Mononuclear cell (primary cell): ENCODE measurements around the gene EPHA10. TPM values are rescaled to one million over a fixed set of nuclear protein-coding genes. Genes with fewer than 3 reads are reported as not detected.
A peak's percentile ranks its signal among the peaks of the same experiment; 100 is the strongest.
"Not testable (repeated sequence)": the region's sequence is repeated elsewhere in the genome, so short reads cannot be mapped to it uniquely, and the experiment has no call there.

Experiments used
- H3K27me3 ChIP-seq: 2 replicates; pipeline ENCODE4 v1.6.0; 2011; ENCODE audit warnings: low read length, control low read depth; ENCODE audit not compliant: insufficient read depth
- H3K4me1 ChIP-seq: 2 replicates; pipeline ENCODE4 v1.5.1; 2011; ENCODE audit warnings: mild to moderate bottlenecking, low read length, control low read depth; ENCODE audit not compliant: insufficient read depth
- H3K4me3 ChIP-seq: 2 replicates; pipeline ENCODE4 v1.5.1; 2011; ENCODE audit warnings: mild to moderate bottlenecking, low read length, moderate library complexity
- H3K9me3 ChIP-seq: 2 replicates; pipeline ENCODE4 v1.5.1; 2011; ENCODE audit warnings: low read depth, mild to moderate bottlenecking, control low read depth, low read length
- total RNA-seq: library from RNA; depleted of rRNA; stranded (reverse); fragments of >200 nt; gene quantifications from one replicate; pipeline ENCODE4 v1.2.3, GENCODE V29; 2012

The EPHA10 gene
- total RNA-seq, 1 donor, result not detected

- Histone ChIP-seq H3K4me1 (peaks cover 5% of the 10 kb centered on the region), H3K9me3 (no peaks in the 10 kb centered on the region), H3K4me3 (peak within 1 kb of the TSS; percentile 28), H3K27me3 (peaks cover 18% of the 10 kb centered on the region)
Observed at GRCh38 chr1:37793773-37794371, 29.0 kb upstream of the EPHA10 start, which contains the start of gene MANEAL. Gene MANEAL, plus strand, starts transcription at chr1:37793847. Its CDS starts 336 bp downstream, at chr1:37794183.

DNA sequence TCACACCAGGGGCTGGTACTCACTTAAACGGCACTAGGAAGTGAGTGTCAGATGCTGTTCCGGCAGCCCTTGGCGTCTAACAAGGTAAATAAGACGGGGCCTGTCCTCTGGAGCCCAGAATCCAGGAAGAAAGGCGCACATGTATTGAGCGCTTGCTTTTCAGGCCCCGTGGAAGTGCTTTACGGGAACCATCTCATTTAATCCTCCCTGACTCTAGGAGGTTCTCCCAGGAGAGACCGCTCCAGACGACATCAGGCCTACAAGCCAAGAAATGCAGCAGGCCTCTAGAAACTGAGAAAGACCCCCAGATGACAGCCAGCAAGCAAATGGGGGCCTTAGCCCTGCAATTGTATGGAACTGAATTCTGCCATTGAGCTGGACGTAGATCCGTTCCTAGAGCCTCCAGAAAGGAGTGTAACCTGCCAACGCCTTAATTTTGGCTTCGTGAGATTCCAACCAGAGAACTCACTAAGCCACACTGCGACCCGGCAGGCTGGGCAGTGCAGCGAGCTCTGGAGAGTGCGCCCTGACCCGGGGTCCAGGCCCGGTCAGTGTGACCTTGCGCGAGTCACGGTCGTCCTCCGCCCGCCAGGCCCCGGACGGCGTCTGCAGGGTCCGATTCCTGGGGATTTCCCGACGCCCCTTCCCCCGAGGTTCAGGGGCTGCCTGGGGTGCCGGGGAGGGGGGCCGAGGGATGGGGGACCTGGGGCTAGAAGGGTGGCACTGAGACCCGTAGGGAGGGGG lies 28.2 kb upstream of the EPHA10 start:
- H3K27me3 ChIP-seq, result peaks cover 18% of the 10 kb centered on the region
- peaks cover 5% of the 10 kb centered on the region for H3K4me1 ChIP-seq
- H3K9me3 ChIP-seq, result no peaks in the 10 kb centered on the region
- H3K4me3 ChIP-seq, result no peak overlapping the region

GRCh38 chr1:37782491-37782890 lies 17.6 kb upstream of the EPHA10 start:
- Histone ChIP-seq H3K9me3 (no peaks in the 10 kb centered on the region), H3K4me3 (no peak overlapping the region), H3K27me3 (peaks cover 3% of the 10 kb centered on the region), H3K4me1 (no peaks in the 10 kb centered on the region)

- peaks cover 3% of the 10 kb centered on the region for H3K27me3 ChIP-seq
- H3K4me3 ChIP-seq, result no peak overlapping the region
- H3K4me1 ChIP-seq, result no peaks in the 10 kb centered on the region
- no peaks in the 10 kb centered on the region for H3K9me3 ChIP-seq
Observed at GRCh38 chr1:37778654-37779053, 13.7 kb upstream of the EPHA10 start.

DNA sequence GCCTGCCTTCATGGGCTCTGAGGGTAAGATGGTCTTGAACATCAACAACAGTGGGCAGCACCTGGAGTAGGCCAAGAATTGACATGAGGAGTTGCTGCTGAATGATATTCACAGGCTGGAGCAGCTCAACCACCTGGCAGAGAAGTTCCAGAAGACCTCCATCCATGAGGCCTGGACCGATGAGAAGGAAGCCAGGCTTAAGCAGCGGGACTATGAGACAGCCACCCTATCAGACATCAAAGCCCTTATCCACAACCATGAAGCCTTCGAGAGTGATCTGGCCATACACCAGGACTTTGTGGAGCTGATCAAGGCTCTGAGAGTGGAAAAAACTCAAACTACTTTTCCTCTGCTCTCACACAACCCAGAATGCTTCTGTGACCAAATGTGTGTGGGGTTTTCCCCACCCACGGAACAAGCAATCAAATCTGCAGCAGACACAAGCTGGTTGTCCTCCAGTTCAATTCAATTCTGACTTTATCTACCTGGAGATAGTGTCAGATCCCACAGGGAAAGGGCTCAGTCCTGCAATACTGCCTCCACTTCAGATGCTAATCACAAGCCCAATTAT lies 12.1 kb upstream of the EPHA10 start:
- no peaks in the 10 kb centered on the region for H3K9me3 ChIP-seq
- H3K27me3 ChIP-seq, result peaks cover 3% of the 10 kb centered on the region
- no peaks in the 10 kb centered on the region for H3K4me1 ChIP-seq
- no peak overlapping the region for H3K4me3 ChIP-seq

DNA sequence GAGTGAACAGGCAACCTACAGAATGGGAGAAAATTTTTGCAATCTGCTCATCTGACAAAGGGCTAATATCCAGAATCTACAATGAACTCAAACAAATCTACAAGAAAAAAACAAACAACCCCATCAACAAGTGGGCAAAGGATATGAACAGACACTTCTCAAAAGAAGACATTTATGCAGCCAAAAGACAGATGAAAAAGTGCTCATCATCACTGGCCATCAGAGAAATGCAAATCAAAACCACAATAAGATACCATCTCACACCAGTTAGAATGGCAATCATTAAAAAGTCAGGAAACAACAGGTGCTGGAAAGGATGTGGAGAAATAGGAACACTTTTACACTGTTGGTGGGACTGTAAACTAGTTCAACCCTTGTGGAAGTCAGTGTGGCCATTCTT lies 6.5 kb upstream of the EPHA10 start:
- H3K4me3 ChIP-seq, H3K9me3 ChIP-seq, H3K4me1 ChIP-seq: not testable (repeated sequence)
- peaks cover 31% of the 10 kb centered on the region for H3K27me3 ChIP-seq

GRCh38 chr1:37767488-37767887 lies 2.6 kb upstream of the EPHA10 start:
- H3K27me3 ChIP-seq, result peaks cover 68% of the 10 kb centered on the region
- H3K4me3 ChIP-seq, result no peak overlapping the region
- H3K9me3 ChIP-seq, result no peaks in the 10 kb centered on the region
- no peaks in the 10 kb centered on the region for H3K4me1 ChIP-seq

GRCh38 chr1:37765916-37766664 lies 1.2 kb upstream of the EPHA10 start:
- Histone ChIP-seq H3K9me3 (no peaks in the 10 kb centered on the region), H3K4me1 (no peaks in the 10 kb centered on the region), H3K4me3 (no peak overlapping the region), H3K27me3 (peaks cover 72% of the 10 kb centered on the region)

DNA sequence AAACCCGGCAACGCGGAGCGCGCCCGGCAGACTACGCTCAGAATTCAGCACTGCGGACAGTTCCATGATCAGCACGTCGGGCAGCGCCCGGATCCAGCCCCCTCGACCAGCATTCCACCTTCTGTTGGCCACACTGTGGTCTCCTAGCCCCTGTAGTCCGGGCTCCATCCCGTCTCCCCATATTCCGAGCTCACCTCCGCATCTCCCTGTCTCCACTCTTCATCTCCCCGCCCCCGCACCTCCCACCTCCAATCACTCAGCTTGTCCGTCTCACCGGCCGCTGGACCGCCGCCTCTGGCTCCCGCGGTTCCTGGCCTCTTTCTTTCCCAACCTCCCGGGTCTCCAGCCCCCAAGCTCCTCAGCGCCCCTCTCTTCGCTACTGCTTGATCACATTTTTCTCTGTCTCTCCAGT lies 500 bp downstream of the EPHA10 start:
- Histone ChIP-seq H3K27me3 (peaks cover 69% of the 10 kb centered on the region), H3K4me3 (no peak overlapping the region)

DNA sequence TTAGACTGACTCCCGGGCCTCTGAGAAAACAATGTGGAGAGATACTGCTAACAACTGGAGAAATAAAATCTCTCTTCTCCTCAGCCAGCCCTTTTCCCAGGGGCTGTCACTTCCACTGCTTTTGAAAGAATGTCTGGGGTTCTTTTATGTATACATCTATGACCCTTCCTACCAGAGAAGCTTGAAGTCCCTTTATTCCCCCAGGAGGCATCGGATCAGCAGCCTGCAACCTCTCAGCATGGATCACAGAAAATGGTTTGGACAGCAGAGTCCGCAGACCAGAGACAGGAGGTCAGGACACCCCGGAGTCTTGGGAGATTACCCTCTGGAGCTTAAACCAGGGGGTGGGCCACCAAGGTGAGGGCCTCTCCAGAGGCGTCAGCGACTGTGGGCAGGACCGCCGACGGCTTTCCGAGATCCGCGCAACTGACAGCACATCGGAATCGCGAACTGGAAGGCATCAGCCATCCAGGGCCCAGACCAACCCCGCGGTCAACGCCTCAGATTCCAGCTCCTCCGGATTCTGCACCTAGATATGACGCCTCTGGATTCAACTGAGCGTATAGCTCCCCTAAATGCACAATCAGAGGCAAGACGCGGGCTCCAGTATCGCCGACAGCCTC lies 1.0 kb downstream of the EPHA10 start:
- no peaks in the 10 kb centered on the region for H3K9me3 ChIP-seq

More for the DNA sequence above, 500 bp downstream of the EPHA10 start:
- Histone ChIP-seq H3K4me1 (no peaks in the 10 kb centered on the region), H3K9me3 (no peaks in the 10 kb centered on the region)

DNA sequence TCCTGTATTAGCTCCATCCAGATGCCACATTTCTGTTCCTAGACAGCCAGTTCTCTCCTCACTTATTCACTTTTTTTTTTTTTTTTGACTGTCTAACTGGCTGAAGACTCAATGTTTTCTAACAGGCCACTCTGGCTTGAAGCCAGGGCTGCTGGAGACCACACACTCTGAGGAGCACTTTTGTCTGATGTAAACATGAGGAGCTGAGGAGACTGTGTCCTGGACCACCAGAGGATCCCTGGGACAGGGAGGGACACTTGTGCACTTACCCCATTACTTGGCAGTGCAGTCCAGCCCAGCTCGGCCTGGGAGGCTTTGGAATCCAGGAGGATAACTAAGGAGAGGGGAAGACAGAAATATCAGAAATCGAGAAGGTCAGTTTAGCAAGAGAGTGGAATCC lies 2.4 kb downstream of the EPHA10 start:
- no peaks in the 10 kb centered on the region for H3K9me3 ChIP-seq
- peaks cover 65% of the 10 kb centered on the region for H3K27me3 ChIP-seq

More for the DNA sequence above, 1.0 kb downstream of the EPHA10 start:
- H3K27me3 ChIP-seq, result peaks cover 69% of the 10 kb centered on the region
- H3K4me3 ChIP-seq, result no peak overlapping the region
- H3K4me1 ChIP-seq, result no peaks in the 10 kb centered on the region

DNA sequence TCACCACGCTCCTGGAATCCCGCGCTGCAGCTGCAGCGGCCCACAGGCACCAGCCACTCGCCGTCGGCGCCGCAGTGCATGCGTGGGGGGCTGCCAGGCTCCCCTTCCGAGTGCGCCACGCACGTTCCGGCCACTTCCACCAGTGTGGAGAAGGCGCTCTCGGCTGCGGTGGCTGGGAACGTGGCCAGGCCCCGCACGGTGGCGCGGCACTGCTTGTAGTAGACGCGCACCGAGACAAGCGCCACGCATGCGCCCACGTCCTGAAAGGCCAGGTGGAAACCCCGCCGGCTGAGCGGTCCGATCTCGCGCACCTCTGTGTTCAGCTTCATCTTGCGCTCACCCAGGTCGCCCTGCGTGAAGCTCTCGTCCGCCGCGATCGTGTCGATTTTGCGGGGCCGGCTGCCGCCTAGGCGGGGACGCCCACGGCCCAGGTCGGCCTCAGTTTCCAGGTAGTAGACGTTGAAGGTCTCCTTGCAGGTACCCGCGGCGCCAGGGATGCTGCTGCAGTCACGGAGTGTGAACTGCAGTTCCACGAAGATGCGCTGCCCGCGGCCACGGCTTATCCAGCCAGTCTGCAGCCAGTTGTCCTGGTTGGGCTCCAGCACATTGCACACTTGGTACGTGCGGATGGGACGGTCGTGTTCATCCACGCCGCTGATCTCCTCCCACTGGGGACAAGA lies 3.4 kb downstream of the EPHA10 start:
- Histone ChIP-seq H3K9me3 (no peaks in the 10 kb centered on the region), H3K27me3 (peaks cover 55% of the 10 kb centered on the region), H3K4me3 (no peak overlapping the region), H3K4me1 (no peaks in the 10 kb centered on the region)

More for the DNA sequence above, 2.4 kb downstream of the EPHA10 start:
- Histone ChIP-seq H3K4me3 (no peak overlapping the region), H3K4me1 (no peaks in the 10 kb centered on the region)

DNA sequence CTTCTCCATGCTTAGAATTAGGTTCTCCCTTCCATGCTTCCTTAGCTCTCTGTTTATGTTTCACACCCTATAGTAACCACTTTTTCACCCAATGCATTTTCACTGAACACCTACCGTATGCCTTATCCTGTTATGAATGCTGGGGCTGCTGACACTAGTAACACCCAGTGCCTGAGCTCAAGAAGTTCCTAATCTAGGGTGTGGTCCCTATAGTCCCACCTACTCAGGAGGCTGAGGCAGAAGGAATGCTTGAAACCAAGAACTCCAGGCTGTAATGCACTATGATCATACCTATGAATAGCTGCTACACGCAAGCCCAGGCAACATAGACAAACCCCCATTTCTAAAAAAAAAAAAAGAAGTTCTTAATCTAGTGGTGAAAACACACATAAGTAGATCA lies 5.5 kb downstream of the EPHA10 start:
- H3K4me1 ChIP-seq, result no peaks in the 10 kb centered on the region
- H3K9me3 ChIP-seq, result no peaks in the 10 kb centered on the region
- H3K4me3 ChIP-seq, result no peak overlapping the region
- peaks cover 45% of the 10 kb centered on the region for H3K27me3 ChIP-seq

- Histone ChIP-seq H3K27me3 (peaks cover 45% of the 10 kb centered on the region), H3K4me3 (no peak overlapping the region), H3K4me1 (no peaks in the 10 kb centered on the region), H3K9me3 (no peaks in the 10 kb centered on the region)
Observed at GRCh38 chr1:37755951-37756560, 8.9 kb downstream of the EPHA10 start.
